Stimulated activated CD8-positive, alpha-beta memory T cell treated with anti-CD3 and anti-CD28 coated beads, Interleukin-15, amount 100 ng/mL, for 24 hours (primary cell): Measurements from ENCODE around the gene OR1N1.
"Not testable (repeated sequence)": the region's sequence is repeated elsewhere in the genome, so short reads cannot be mapped to it uniquely, and the experiment has no call there.

Source experiments
- DNase-seq: peaks from one replicate; pipeline ENCODE4 v3.0.0-alpha.2; 2020; ENCODE audit warnings: low read depth

The OR1N1 gene

GRCh38 chr9:122527193-122527592 is at the start of gene OR1N1:
Gene OR1N1 (minus strand): TSS chr9:122527293. CDS start chr9:122527293, 0 bp downstream.
- no peak for DNase-seq

- DNase-seq, result no peak
Observed at GRCh38 chr9:122572456-122572855, 45.4 kb upstream of the OR1N1 start.

GRCh38 chr9:122567901-122568300 is 40.8 kb upstream of the OR1N1 start:
- no peak for DNase-seq

- no peak for DNase-seq
Observed at GRCh38 chr9:122562134-122562760, 35.2 kb upstream of the OR1N1 start.

- DNase-seq, result no peak
Observed at GRCh38 chr9:122561446-122561845, 34.4 kb upstream of the OR1N1 start.

GRCh38 chr9:122552812-122553211 is 25.7 kb upstream of the OR1N1 start, which contains the start of gene OR1N2:
Gene OR1N2 (plus strand): TSS chr9:122553112. CDS start chr9:122553212, 100 bp downstream.
- DNase-seq, result no peak

GRCh38 chr9:122551371-122551770 is 24.3 kb upstream of the OR1N1 start:
- no peak for DNase-seq

- no peak for DNase-seq
Observed at GRCh38 chr9:122546196-122546595, 19.1 kb upstream of the OR1N1 start.

- no peak for DNase-seq
Observed at GRCh38 chr9:122538757-122539156, 11.7 kb upstream of the OR1N1 start.

- DNase-seq, result not testable (repeated sequence)
Observed at GRCh38 chr9:122537066-122537465, 10.0 kb upstream of the OR1N1 start.

- no peak for DNase-seq
Observed at GRCh38 chr9:122536134-122536533, 9.0 kb upstream of the OR1N1 start.

- not testable (repeated sequence) for DNase-seq
Observed at GRCh38 chr9:122531157-122531556, 4.1 kb upstream of the OR1N1 start.

GRCh38 chr9:122526602-122527001 is 491 bp downstream of the OR1N1 start:
- no peak for DNase-seq

GRCh38 chr9:122519376-122519775 is 7.7 kb downstream of the OR1N1 start:
- DNase-seq, result no peak

- DNase-seq, result no peak
Observed at GRCh38 chr9:122518841-122519240, 8.3 kb downstream of the OR1N1 start, which contains the start of gene OR1J4. Gene OR1J4 (plus strand): TSS chr9:122519141. CDS start chr9:122519141, 0 bp downstream.

- no peak for DNase-seq
Observed at GRCh38 chr9:122518226-122518625, 8.9 kb downstream of the OR1N1 start.

- DNase-seq, result no peak
Observed at GRCh38 chr9:122510502-122510901, 16.6 kb downstream of the OR1N1 start, which contains the start of gene OR1J2. Gene OR1J2 (plus strand): TSS chr9:122510802. CDS start chr9:122510802, 0 bp downstream.

GRCh38 chr9:122506964-122507363 is 20.1 kb downstream of the OR1N1 start:
- DNase-seq, result no peak

- no peak for DNase-seq
Observed at GRCh38 chr9:122498883-122499288, 28.2 kb downstream of the OR1N1 start.

- no peak for DNase-seq
Observed at GRCh38 chr9:122479062-122479461, 48.0 kb downstream of the OR1N1 start.

GRCh38 chr9:122477826-122478225 is 49.3 kb downstream of the OR1N1 start, which contains the start of gene OR1J1:
Gene OR1J1 (minus strand): TSS chr9:122477926. CDS start chr9:122477926, 0 bp downstream.
- no peak for DNase-seq

GRCh38 chr9:122477346-122477745 is 49.7 kb downstream of the OR1N1 start:
- DNase-seq, result no peak
